D721Med (cell line): ENCODE data around the gene NUP88.
"Not testable (repeated sequence)": the region's sequence is repeated elsewhere in the genome, so short reads cannot be mapped to it uniquely, and the experiment has no call there.

Source experiments
- DNase-seq: peaks from one replicate; pipeline ENCODE4 v3.0.0; 2011; ENCODE audit warnings: low spot score; ENCODE audit not compliant: insufficient read length
- FAIRE-seq: peaks from 2 replicates; lab custom pipeline; 2011; peaks lifted over from hg19 to GRCh38; lab: Jason Lieb, UNC
- TF ChIP-seq, protein P1 (sequence below): IDR thresholded peaks from 2 replicates; pipeline ENCODE4 v1.5.1; 2012; ENCODE audit warnings: mild to moderate bottlenecking, control low read depth; ENCODE audit not compliant: insufficient read depth; ENCODE audit errors: missing control alignments

NUP88 gene

DNA sequence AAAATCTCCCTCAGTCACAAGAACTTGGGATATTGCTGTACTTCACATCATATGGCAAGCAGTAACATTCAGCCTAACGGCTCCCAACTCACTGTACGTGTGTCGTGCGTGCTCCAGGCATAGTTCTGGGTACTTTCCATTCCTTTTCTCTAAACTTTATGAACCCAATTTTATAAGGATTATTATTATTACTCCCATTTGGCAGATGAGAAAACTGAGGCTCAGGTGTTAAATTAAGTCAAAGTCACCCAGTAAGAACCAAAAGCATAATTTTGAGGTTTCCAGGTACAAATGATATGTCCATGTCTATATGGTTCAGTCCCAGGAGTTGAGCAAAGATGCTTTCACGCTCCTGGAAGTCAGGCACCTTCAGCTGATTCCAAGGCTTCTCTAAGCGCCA lies 24.3 kb upstream of the NUP88 start:
- TF ChIP-seq, protein P1, sequence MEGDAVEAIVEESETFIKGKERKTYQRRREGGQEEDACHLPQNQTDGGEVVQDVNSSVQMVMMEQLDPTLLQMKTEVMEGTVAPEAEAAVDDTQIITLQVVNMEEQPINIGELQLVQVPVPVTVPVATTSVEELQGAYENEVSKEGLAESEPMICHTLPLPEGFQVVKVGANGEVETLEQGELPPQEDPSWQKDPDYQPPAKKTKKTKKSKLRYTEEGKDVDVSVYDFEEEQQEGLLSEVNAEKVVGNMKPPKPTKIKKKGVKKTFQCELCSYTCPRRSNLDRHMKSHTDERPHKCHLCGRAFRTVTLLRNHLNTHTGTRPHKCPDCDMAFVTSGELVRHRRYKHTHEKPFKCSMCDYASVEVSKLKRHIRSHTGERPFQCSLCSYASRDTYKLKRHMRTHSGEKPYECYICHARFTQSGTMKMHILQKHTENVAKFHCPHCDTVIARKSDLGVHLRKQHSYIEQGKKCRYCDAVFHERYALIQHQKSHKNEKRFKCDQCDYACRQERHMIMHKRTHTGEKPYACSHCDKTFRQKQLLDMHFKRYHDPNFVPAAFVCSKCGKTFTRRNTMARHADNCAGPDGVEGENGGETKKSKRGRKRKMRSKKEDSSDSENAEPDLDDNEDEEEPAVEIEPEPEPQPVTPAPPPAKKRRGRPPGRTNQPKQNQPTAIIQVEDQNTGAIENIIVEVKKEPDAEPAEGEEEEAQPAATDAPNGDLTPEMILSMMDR, result no peak
- DNase-seq (no peak), FAIRE-seq (no peak)

DNA sequence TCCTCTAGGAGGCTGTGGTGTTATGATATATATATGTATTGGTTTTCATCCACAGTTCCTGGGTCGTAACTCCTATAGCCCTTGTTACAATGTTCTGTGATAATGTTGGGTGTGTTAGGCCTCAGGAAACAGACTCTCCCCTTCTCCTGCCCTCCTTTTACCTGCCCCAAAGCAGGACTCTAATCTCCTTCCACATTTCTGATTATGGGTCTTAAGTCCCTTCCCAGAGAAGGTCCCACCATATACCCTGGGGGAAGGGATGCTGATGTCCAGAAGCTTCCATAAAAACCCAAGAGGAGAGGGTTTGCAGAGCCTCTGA lies 19.9 kb upstream of the NUP88 start:
- TF ChIP-seq, protein P1, result no peak
- FAIRE-seq, result no peak
- no peak for DNase-seq

DNA sequence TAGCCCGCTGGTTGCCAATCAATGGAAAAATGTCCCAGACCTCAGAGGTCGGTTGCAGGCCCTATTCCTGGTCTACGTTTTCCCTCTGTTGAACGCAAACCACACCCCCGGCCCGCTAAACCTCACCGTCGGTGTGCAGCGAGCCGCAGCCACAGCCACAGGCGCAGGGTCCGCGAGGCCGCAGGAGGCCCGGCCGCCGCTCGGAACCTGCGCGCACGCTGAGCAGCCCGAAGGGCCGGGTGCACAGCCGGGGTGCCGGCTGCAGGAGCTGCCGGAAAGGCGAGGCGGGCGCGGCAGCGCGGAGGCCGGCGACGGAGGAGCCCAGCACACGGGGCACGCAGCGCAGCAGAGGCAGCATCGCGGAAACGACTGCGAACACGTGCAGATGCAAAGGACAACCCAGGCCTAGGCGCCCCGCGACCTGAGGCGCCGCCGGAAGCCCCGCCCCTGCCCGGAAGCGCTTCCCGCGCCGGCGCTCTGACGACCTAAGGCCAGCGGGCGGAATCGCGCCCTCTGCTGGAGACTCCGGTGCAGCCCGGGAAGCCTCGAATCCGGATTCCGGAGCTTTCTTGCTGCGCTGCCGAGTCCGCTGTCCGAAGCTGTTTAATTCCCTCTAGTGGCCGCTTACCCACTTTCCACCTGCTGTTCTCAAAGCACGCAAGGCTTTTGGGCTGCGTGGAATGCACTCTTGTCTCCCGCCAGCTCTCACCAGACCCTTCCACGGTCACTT lies 19.4 kb upstream of the NUP88 start, which contains the start of gene C1QBP:
C1QBP (minus strand) TSS at position 440 of the 730 bp plus-strand sequence; CDS start at position 358, 82 bp downstream.
- TF ChIP-seq, protein P1, result peak; percentile 60
- DNase-seq (peak; percentile 61), FAIRE-seq (no peak)

DNA sequence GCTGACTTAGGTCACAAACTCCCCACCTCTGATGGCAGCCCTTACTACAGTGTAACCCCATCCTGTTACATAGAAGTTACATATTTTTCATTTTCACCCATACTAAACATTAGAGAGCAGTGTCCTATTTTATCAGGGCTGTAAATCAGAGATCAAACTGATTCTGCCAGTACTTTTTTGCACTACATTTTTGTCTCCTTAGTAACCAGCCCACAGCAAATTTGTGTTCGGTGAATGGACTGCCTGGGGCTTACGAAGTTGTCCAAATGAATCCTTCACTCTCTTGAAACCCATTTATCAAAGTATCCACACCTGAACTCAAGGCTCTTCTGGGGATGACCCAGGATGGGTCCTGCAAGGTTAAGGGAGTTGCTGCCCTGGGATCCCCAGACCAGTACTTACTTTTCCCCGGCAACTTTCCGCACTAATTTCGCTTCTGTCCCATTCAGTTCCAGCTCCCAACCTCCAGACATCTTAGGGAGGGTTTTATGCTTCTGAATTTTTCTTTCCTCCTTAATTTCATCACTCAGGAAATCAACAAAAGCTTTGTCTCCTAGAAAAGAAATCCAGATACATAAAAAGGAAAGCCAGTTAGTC lies 18.4 kb upstream of the NUP88 start:
- DNase-seq, result no peak
- FAIRE-seq, result no peak
- TF ChIP-seq, protein P1, result no peak

DNA sequence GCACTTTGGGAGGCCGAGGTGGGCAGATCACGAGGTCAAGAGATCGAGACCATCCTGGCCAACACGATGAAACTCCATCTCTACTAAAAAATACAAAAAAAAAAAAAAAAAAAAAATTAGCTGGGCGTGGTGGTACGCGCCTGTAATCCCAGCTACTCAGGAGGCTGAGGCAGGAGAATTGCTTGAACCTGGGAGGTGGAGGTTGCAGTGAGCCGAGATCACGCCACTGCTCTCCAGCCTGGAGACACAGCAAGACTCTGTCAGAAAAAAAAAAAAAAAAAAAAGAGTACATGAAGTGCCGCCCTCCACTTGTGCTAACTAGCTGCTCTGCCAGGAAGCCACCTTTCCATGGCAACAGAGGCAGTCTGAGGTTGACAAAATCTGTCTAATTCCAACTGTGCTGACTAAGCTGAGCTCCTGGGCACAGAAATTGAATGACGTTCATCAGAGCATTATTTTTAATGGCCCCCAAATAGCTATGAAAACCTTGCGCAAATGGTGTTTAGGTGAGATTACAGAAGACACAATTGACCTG lies 16.4 kb upstream of the NUP88 start:
- DNase-seq, FAIRE-seq: not testable (repeated sequence)

DNA sequence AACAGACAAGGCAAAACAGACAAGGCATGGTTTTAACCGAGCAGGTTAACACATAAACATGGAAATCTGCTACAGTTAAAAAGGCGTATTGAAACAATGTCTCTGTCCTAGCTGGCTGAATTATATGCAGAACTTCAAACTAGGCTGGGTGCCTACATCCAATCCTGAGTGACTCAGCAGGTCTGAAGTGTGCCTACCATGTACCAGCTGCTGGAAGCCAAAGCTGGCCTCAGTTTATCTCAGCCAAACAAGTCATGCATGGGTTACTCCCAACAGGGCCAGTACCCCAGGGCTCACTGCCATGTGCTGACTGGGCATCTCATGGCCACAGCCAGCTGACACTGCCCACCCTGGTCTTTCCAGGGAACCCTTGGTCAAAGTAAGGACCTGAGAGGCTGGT lies 15.5 kb upstream of the NUP88 start:
- TF ChIP-seq, protein P1, result no peak
- FAIRE-seq (no peak), DNase-seq (no peak)

DNA sequence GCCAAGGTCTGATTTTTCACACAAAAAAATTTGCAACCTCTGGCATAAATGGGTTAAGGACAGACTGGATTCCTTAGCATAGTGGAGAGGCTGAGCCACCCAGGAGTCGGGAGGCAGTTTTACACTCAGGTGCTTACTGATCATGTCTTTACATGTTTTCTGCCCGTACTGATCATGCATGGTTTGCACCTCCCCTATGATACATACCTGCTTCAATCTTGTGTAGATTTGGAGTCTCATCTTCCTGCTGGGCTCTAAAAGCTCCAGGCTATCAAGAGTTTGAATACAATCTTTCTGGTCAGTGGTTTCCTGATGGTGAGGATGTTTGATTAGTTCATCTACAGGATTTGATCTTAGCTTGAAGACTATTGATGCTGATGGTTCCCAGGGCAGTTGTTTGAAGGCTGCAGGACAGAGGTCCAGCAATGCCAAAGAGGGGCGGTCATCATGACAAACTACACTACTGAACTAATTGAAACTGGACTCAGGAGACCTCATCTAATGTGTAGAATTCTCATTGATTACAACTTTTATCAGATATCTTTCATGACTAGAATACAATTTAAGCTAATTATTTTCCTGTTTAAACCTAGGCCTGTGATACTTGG lies 12.6 kb upstream of the NUP88 start:
- TF ChIP-seq, protein P1, result no peak
- DNase-seq (no peak), FAIRE-seq (no peak)

DNA sequence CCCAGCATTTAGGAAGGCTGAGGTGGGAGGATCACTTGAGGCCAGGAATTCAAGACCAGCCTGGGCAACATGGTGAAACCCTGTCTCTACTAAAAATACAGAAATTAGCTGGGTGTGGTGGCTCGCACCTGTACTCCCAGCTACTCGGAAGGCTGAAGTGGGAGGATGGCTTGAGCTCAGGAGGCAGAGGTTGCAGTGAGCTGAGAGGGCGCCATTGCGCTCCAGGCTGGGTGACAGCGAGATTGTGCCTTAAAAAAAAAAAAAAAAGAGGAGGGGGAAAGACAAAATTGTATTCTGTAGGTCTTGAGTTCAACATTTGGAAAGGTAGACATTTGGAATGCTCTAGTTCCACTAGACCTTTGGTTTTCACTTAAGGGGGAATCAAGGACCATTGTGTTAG lies 11.8 kb upstream of the NUP88 start:
- DNase-seq, FAIRE-seq: not testable (repeated sequence)
